NCI-H1105 treated with DMSO at 0.1 percent for 48 hours (cell line): ENCODE data around the gene TCTN2.

Source experiments
- DNase-seq: peaks from one replicate; lab custom pipeline; 2025; lab: John Stamatoyannopoulos, UW

The TCTN2 gene

GRCh38 chr12:123686636-123687190, 15.8 kb downstream of the TCTN2 start:
- DNase-seq, result no peak

GRCh38 chr12:123690191-123690840, 19.4 kb downstream of the TCTN2 start:
- no peak for DNase-seq

- peak; percentile 82 for DNase-seq
Observed at GRCh38 chr12:123696207-123696606, 25.3 kb downstream of the TCTN2 start.

- peak; percentile 86 for DNase-seq
Observed at GRCh38 chr12:123696646-123697045, 25.7 kb downstream of the TCTN2 start.

- no peak for DNase-seq
Observed at GRCh38 chr12:123705935-123706334, 35.0 kb downstream of the TCTN2 start.

GRCh38 chr12:123707466-123707865, 36.6 kb downstream of the TCTN2 start:
- DNase-seq, result no peak

- DNase-seq, result peak; percentile 10
Observed at GRCh38 chr12:123712780-123713319, 41.9 kb downstream of the TCTN2 start.

GRCh38 chr12:123713398-123713797, 42.5 kb downstream of the TCTN2 start:
- no peak for DNase-seq

GRCh38 chr12:123713823-123714585, 43.1 kb downstream of the TCTN2 start:
- no peak for DNase-seq

- DNase-seq, result no peak
Observed at GRCh38 chr12:123715195-123715594, 44.3 kb downstream of the TCTN2 start.

GRCh38 chr12:123717350-123717749, 46.4 kb downstream of the TCTN2 start:
- DNase-seq, result no peak

- DNase-seq, result no peak
Observed at GRCh38 chr12:123720141-123720814, 49.4 kb downstream of the TCTN2 start.

GRCh38 chr12:123721245-123721644, 50.3 kb downstream of the TCTN2 start:
- DNase-seq, result no peak

- DNase-seq, result no peak
Observed at GRCh38 chr12:123723011-123723410, 52.1 kb downstream of the TCTN2 start.

- DNase-seq, result no peak
Observed at GRCh38 chr12:123723765-123724164, 52.9 kb downstream of the TCTN2 start.

- DNase-seq, result no peak
Observed at GRCh38 chr12:123726244-123726643, 55.3 kb downstream of the TCTN2 start.

GRCh38 chr12:123726962-123727361, 56.0 kb downstream of the TCTN2 start:
- no peak for DNase-seq

GRCh38 chr12:123727878-123728277, 57.0 kb downstream of the TCTN2 start:
- DNase-seq, result no peak

GRCh38 chr12:123731596-123731995, 60.7 kb downstream of the TCTN2 start:
- no peak for DNase-seq

GRCh38 chr12:123732251-123732650, 61.3 kb downstream of the TCTN2 start:
- DNase-seq, result no peak

GRCh38 chr12:123733229-123733628, 62.3 kb downstream of the TCTN2 start:
- no peak for DNase-seq

GRCh38 chr12:123734268-123734667, 63.4 kb downstream of the TCTN2 start:
- no peak for DNase-seq
